Measurements from ENCODE around the gene TSPAN16.
A peak's percentile ranks its signal among the peaks of the same experiment; 100 is the strongest.

TSPAN16 gene

DNA sequence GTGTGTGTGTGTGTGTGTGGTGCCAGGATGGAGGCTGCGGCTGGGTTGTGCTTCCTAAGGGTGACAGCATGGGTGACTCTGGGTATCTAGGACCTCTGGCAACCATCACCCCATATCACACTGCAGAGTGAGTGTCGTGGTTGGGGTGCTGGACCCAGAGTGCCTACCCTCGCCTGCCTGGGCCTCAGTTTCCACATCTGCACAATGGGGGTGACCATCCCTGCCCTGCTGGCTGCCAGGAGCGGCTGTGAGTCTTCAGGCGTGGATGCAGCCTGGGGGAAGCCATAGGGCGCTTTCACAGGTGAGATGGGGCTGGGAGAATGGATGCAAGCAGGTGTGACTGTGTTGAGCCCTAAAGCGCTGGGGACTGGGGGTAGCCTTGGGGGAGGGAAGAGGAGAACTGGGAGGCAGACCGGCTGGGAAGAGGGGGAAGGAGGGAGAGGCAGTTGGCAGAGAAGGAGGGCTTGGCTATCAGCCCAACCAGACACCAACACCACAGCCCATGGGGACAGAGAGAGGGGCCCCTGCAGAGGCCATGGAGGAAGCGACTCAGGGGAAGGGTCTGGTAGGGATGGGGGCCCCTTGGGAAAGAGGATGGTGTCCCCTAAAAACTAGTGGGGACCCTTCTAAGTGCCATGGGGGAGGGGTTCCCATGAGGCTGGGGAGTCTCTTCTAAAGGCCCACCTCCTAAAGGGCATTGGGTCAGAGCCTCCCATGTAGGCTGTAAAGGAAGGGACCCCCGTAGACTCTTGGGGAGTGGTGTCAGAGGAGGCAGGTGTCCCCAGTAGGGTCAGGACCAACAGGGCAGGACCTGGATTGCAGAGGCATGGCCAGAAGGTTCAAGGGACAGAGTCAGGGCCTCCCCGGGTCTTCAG, 61.0 kb downstream of the TSPAN16 start:
- DNase-seq = no peak
- Histone ChIP-seq H3K79me1 (replicated peaks; ENCODE audit: low read length, poor library complexity, severe bottlenecking) (peaks cover 6% of the 10 kb centered on the region), H3K4me1 (ENCODE audit: control insufficient read depth, insufficient read depth, low read depth, low read length) (peaks cover 20% of the 10 kb centered on the region), H2AK5ac (ENCODE audit: low read length, severe bottlenecking) (no peak overlapping the region), H3K4me2 (ENCODE audit: low read length, poor library complexity, severe bottlenecking) (no peak overlapping the region), H2BK12ac (ENCODE audit: low read length in 2 of 2) (no peak overlapping the region), H4K8ac (ENCODE audit: low read length) (no peak overlapping the region), H3K14ac (ENCODE audit: low read length in 2 of 2) (no peak overlapping the region), H4K91ac (ENCODE audit: low read length) (no peak overlapping the region), H3K18ac (ENCODE audit: low read depth in 1 of 2, low read length in 2 of 2) (no peak overlapping the region), H2BK15ac (ENCODE audit: low read depth, poor library complexity, severe bottlenecking) (no peak overlapping the region), H2BK120ac (ENCODE audit: low read depth, low read length) (no peak overlapping the region), H3K9ac (ENCODE audit: low read length) (no peak overlapping the region), H3K27ac (ENCODE audit: low read length, poor library complexity, severe bottlenecking) (no peak overlapping the region), H2AFZ (ENCODE audit: low read depth, low read length) (no peak overlapping the region), H3K36me3 (ENCODE audit: control insufficient read depth in 1 of 2, insufficient read depth in 2 of 2, low read depth in 1 of 2, low read length in 2 of 2) (peaks cover 23 to 36% of the 10 kb centered on the region in 2 experiments), H3K9me3 (ENCODE audit: control insufficient read depth, low read length) (no peaks in the 10 kb centered on the region), H2BK5ac (ENCODE audit: low read depth, low read length, poor library complexity, severe bottlenecking) (no peak overlapping the region), H3K4ac (ENCODE audit: low read depth in 1 of 2, low read length in 2 of 2) (no peak overlapping the region), H3K27me3 (ENCODE audit: control insufficient read depth in 1 of 2, insufficient read depth in 1 of 2, low read length in 2 of 2) (peaks cover 0 to 27% of the 10 kb centered on the region in 2 experiments), H3K4me3 (ENCODE audit: insufficient read depth in 1 of 2, low read depth in 1 of 2, low read length in 2 of 2) (peak overlapping the region in 1 of 2 experiments; percentile 98), H3K23ac (ENCODE audit: low read length in 2 of 2) (no peak overlapping the region)
- 91% methylated on average over 10 of the region's 11 CpGs for WGBS

DNA sequence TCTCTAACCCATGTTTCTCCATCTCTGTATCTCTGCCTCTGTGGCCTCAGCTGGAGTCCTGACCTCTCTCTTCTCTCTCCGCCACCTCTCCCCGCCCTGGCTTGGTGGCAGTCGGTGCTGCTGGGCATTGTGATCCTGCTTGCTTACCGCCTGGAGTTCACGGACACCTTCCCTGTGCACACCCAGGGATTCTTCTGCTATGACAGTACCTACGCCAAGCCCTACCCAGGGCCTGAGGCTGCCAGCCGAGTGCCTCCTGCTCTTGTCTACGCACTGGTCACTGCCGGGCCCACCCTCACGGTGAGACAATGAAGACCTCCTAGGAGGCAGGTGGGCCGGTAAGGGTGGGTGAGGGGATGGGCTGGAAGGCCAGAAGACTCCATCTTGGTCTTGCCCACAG, 63.5 kb downstream of the TSPAN16 start:
- peaks cover 0 to 29% of the 10 kb centered on the region in 2 experiments for H3K27me3 ChIP-seq (ENCODE audit: control insufficient read depth in 1 of 2, insufficient read depth in 1 of 2, low read length in 2 of 2)
- H3K4me1 ChIP-seq (ENCODE audit: control insufficient read depth, insufficient read depth, low read depth, low read length) = peaks cover 21% of the 10 kb centered on the region
- peaks cover 40 to 56% of the 10 kb centered on the region in 2 experiments for H3K36me3 ChIP-seq (ENCODE audit: control insufficient read depth in 1 of 2, insufficient read depth in 2 of 2, low read depth in 1 of 2, low read length in 2 of 2)
- H3K18ac ChIP-seq (ENCODE audit: low read depth in 1 of 2, low read length in 2 of 2) = no peak overlapping the region
- H3K9me3 ChIP-seq (ENCODE audit: control insufficient read depth, low read length) = no peaks in the 10 kb centered on the region
- H3K4ac ChIP-seq (ENCODE audit: low read depth in 1 of 2, low read length in 2 of 2) = no peak overlapping the region
- H3K23ac ChIP-seq (ENCODE audit: low read length in 2 of 2) = no peak overlapping the region
- H3K14ac ChIP-seq (ENCODE audit: low read length in 2 of 2) = no peak overlapping the region
- no peak overlapping the region for H4K8ac ChIP-seq (ENCODE audit: low read length)
- no peak overlapping the region for H3K27ac ChIP-seq (ENCODE audit: low read length, poor library complexity, severe bottlenecking)
- H3K4me3 ChIP-seq (ENCODE audit: insufficient read depth in 1 of 2, low read depth in 1 of 2, low read length in 2 of 2) = no peak overlapping the region
- no peak overlapping the region for H2BK5ac ChIP-seq (ENCODE audit: low read depth, low read length, poor library complexity, severe bottlenecking)
- H3K9ac ChIP-seq (ENCODE audit: low read length) = no peak overlapping the region
- no peak overlapping the region for H2AFZ ChIP-seq (ENCODE audit: low read depth, low read length)
- H2BK12ac ChIP-seq (ENCODE audit: low read length in 2 of 2) = no peak overlapping the region
- H2BK120ac ChIP-seq (ENCODE audit: low read depth, low read length) = no peak overlapping the region
- no peak overlapping the region for H3K4me2 ChIP-seq (ENCODE audit: low read length, poor library complexity, severe bottlenecking)
- no peak overlapping the region for H4K91ac ChIP-seq (ENCODE audit: low read length)
- no peak for DNase-seq
- H2AK5ac ChIP-seq (ENCODE audit: low read length, severe bottlenecking) = no peak overlapping the region
- no peak overlapping the region for H2BK15ac ChIP-seq (ENCODE audit: low read depth, poor library complexity, severe bottlenecking)
- peaks cover 6% of the 10 kb centered on the region for H3K79me1 ChIP-seq (replicated peaks; ENCODE audit: low read length, poor library complexity, severe bottlenecking)
- WGBS = 92% methylated on average over 11 of the region's 11 CpGs

DNA sequence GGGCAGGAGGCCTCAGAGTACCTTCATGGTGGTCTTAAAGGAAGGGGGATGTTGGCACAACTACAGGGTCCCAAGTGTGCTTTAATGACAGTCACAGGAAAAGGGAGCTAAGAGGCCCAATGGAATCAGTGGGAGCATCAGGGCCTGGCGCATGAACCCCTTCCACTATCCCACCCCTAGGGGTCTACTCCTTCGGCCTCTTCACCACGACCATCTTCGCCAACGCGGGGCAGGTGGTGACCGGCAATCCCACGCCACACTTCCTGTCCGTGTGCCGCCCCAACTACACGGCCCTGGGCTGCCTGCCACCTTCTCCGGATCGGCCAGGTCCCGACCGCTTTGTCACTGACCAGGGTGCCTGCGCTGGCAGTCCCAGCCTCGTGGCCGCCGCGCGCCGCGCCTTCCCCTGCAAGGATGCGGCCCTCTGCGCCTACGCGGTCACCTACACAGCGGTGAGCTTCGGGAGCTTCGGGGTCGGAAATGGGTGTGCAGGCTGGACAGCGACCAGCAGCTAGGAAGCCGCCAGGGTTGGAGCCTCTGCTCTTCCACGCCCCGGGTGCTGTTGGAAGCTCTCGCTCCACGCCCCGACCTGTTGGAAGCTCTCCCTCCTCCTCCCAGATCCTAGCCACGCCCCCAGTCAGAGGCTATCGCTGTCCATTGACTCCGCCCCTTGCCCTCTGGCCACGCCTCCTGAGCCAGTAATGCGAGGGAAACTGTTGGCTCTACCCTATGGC, 65.2 kb downstream of the TSPAN16 start:
- Histone ChIP-seq H4K8ac (ENCODE audit: low read length) (no peak overlapping the region), H2AK5ac (ENCODE audit: low read length, severe bottlenecking) (no peak overlapping the region), H3K4ac (ENCODE audit: low read depth in 1 of 2, low read length in 2 of 2) (no peak overlapping the region), H3K18ac (ENCODE audit: low read depth in 1 of 2, low read length in 2 of 2) (no peak overlapping the region), H3K4me1 (ENCODE audit: control insufficient read depth, insufficient read depth, low read depth, low read length) (peaks cover 14% of the 10 kb centered on the region), H3K9me3 (ENCODE audit: control insufficient read depth, low read length) (no peaks in the 10 kb centered on the region), H3K9ac (ENCODE audit: low read length) (no peak overlapping the region), H3K27ac (ENCODE audit: low read length, poor library complexity, severe bottlenecking) (no peak overlapping the region), H3K27me3 (ENCODE audit: control insufficient read depth in 1 of 2, insufficient read depth in 1 of 2, low read length in 2 of 2) (peaks cover 0 to 24% of the 10 kb centered on the region in 2 experiments), H2BK5ac (ENCODE audit: low read depth, low read length, poor library complexity, severe bottlenecking) (no peak overlapping the region), H2BK120ac (ENCODE audit: low read depth, low read length) (no peak overlapping the region), H3K36me3 (ENCODE audit: control insufficient read depth in 1 of 2, insufficient read depth in 2 of 2, low read depth in 1 of 2, low read length in 2 of 2) (peaks cover 56 to 69% of the 10 kb centered on the region in 2 experiments), H2BK12ac (ENCODE audit: low read length in 2 of 2) (no peak overlapping the region), H3K79me1 (replicated peaks; ENCODE audit: low read length, poor library complexity, severe bottlenecking) (peaks cover 6% of the 10 kb centered on the region), H3K4me3 (ENCODE audit: insufficient read depth in 1 of 2, low read depth in 1 of 2, low read length in 2 of 2) (peak overlapping the region in 1 of 2 experiments; percentile 36), H3K14ac (ENCODE audit: low read length in 2 of 2) (no peak overlapping the region), H4K91ac (ENCODE audit: low read length) (no peak overlapping the region), H2BK15ac (ENCODE audit: low read depth, poor library complexity, severe bottlenecking) (no peak overlapping the region), H3K23ac (ENCODE audit: low read length in 2 of 2) (no peak overlapping the region), H2AFZ (ENCODE audit: low read depth, low read length) (no peak overlapping the region), H3K4me2 (ENCODE audit: low read length, poor library complexity, severe bottlenecking) (no peak overlapping the region)
- WGBS = 27% methylated on average over 43 of the region's 43 CpGs
- no peak for DNase-seq
